SK-N-SH (cell line): Measurements from ENCODE around the gene CRAT.

Source experiments
- EP300 ChIP-seq, 2 experiments: IDR thresholded peaks; 2 replicates each; pipeline versions ENCODE4 v1.4.0 to v1.6.1; 2012; ENCODE audit warnings: borderline replicate concordance in 1 of 2, low read depth in 1 of 2, low read length in 1 of 2
- FOSL2 ChIP-seq: IDR thresholded peaks from 2 replicates; pipeline ENCODE4 v1.4.0; 2012; ENCODE audit warnings: low read depth, mild to moderate bottlenecking, moderate library complexity, borderline replicate concordance
- JUND ChIP-seq: IDR thresholded peaks from 2 replicates; pipeline ENCODE4 v1.4.0; 2012
- MAX ChIP-seq: IDR thresholded peaks from 2 replicates; pipeline ENCODE4 v1.4.0; 2012; ENCODE audit warnings: low read depth
- NFIC ChIP-seq: IDR thresholded peaks from 2 replicates; pipeline ENCODE4 v1.4.0; 2012; ENCODE audit warnings: borderline replicate concordance
- POLR2AphosphoS5 ChIP-seq: IDR thresholded peaks from 2 replicates; pipeline ENCODE4 v1.6.1; 2012; ENCODE audit warnings: low read depth, low read length
- RCOR1 ChIP-seq: fragments of 150-350 bp; IDR thresholded peaks from 2 replicates; pipeline ENCODE4 v1.6.1; 2017; ENCODE audit warnings: antibody characterized with exemption, low read length
- REST ChIP-seq: IDR thresholded peaks from 2 replicates; pipeline ENCODE4 v1.6.1; 2012; ENCODE audit warnings: mild to moderate bottlenecking, low read depth, low read length, moderate library complexity
- RXRA ChIP-seq: IDR thresholded peaks from 2 replicates; pipeline ENCODE4 v1.4.0; 2012; ENCODE audit warnings: low read depth, mild to moderate bottlenecking, borderline replicate concordance
- TAF1 ChIP-seq: IDR thresholded peaks from 2 replicates; pipeline ENCODE4 v1.6.1; 2012; ENCODE audit warnings: low read depth, mild to moderate bottlenecking, low read length, moderate library complexity, borderline replicate concordance
- ZBTB33 ChIP-seq: IDR thresholded peaks from 2 replicates; pipeline ENCODE4 v1.4.0; 2012; ENCODE audit warnings: low read depth, borderline replicate concordance
- TF ChIP-seq, protein P1 (sequence below): fragments of 200-600 bp; sonication (generic); IDR thresholded peaks from 2 replicates; pipeline ENCODE4 v1.6.1; 2017; ENCODE audit warnings: antibody characterized with exemption, mild to moderate bottlenecking, moderate library complexity

DNA sequence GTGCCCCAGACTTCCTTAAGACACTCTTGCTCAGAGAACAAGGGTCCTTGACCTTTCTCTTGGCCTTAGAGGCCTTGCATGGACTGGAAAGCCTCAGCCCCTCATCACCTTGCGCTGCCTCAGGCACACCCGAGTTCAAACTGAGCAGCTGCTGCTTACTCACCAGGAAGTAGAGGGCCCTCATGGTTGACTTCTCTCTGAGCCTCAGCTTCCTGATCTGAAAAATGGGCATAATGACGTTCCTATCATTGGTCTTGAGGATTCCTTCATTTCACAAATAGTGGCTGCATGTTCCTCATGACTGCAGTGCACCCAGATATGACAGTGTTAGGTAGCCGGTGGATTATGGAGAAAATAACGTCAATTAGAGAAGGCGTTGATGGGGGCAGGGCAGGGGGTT is 38.8 kb upstream of the CRAT start:
- TF ChIP-seq TAF1, result no peak
- no peak for TF ChIP-seq EP300 (IDR thresholded peaks at IDR 0.05; ENCODE audit: borderline replicate concordance in 1 of 2, low read depth in 1 of 2, low read length in 1 of 2)
- TF ChIP-seq MAX, result no peak
- TF ChIP-seq POLR2AphosphoS5, result no peak
- no peak for TF ChIP-seq RXRA
- TF ChIP-seq, protein P1, sequence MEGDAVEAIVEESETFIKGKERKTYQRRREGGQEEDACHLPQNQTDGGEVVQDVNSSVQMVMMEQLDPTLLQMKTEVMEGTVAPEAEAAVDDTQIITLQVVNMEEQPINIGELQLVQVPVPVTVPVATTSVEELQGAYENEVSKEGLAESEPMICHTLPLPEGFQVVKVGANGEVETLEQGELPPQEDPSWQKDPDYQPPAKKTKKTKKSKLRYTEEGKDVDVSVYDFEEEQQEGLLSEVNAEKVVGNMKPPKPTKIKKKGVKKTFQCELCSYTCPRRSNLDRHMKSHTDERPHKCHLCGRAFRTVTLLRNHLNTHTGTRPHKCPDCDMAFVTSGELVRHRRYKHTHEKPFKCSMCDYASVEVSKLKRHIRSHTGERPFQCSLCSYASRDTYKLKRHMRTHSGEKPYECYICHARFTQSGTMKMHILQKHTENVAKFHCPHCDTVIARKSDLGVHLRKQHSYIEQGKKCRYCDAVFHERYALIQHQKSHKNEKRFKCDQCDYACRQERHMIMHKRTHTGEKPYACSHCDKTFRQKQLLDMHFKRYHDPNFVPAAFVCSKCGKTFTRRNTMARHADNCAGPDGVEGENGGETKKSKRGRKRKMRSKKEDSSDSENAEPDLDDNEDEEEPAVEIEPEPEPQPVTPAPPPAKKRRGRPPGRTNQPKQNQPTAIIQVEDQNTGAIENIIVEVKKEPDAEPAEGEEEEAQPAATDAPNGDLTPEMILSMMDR, result no peak
- TF ChIP-seq REST, result no peak
- no peak for TF ChIP-seq JUND
- no peak for TF ChIP-seq ZBTB33
- no peak for TF ChIP-seq NFIC
- no peak for TF ChIP-seq RCOR1
- no peak for TF ChIP-seq FOSL2
